K562 (cell line): ENCODE results near the gene ELF5.

ENCODE experiments used
- ESRRA ChIP-seq: fragments of 450-650 bp; IDR thresholded peaks from 2 replicates; pipeline ENCODE4 v1.6.1; 2014; ENCODE audit warnings: low read depth, mild to moderate bottlenecking, moderate library complexity, borderline replicate concordance
- SIN3B ChIP-seq: fragments of 450-650 bp; IDR thresholded peaks from 2 replicates; pipeline ENCODE4 v1.6.1; 2017; ENCODE audit warnings: low read depth, mild to moderate bottlenecking, moderate library complexity

GRCh38 chr11:34531663-34532062 lies 18.1 kb upstream of the ELF5 start:
- TF ChIP-seq ESRRA (no peak), SIN3B (no peak)
